Cardiac fibroblast (primary cell): ENCODE data around the gene IL17RC.
"Not testable (repeated sequence)": the region's sequence is repeated elsewhere in the genome, so short reads cannot be mapped to it uniquely, and the experiment has no call there.

Experiments used
- DNase-seq, 2 donors: peaks; one replicate each; pipeline versions ENCODE4 v3.0.0 to v3.0.0-alpha.2; 2010; ENCODE audit warnings: low read depth in 2 of 2
- H3K4me3 ChIP-seq, 2 donors: replicated peaks in 1 of 2; 1 replicate in 1 of 2; 2 replicates in 1 of 2; pipeline ENCODE4 v1.5.1; 2011; ENCODE audit warnings: low read depth in 2 of 2, low read length in 2 of 2, mild to moderate bottlenecking in 2 of 2, moderate library complexity in 1 of 2
- CTCF ChIP-seq: IDR thresholded peaks from one replicate; pipeline ENCODE4 v1.5.1; 2011; ENCODE audit warnings: low read depth, mild to moderate bottlenecking, low read length, inconsistent platforms

Gene IL17RC

DNA sequence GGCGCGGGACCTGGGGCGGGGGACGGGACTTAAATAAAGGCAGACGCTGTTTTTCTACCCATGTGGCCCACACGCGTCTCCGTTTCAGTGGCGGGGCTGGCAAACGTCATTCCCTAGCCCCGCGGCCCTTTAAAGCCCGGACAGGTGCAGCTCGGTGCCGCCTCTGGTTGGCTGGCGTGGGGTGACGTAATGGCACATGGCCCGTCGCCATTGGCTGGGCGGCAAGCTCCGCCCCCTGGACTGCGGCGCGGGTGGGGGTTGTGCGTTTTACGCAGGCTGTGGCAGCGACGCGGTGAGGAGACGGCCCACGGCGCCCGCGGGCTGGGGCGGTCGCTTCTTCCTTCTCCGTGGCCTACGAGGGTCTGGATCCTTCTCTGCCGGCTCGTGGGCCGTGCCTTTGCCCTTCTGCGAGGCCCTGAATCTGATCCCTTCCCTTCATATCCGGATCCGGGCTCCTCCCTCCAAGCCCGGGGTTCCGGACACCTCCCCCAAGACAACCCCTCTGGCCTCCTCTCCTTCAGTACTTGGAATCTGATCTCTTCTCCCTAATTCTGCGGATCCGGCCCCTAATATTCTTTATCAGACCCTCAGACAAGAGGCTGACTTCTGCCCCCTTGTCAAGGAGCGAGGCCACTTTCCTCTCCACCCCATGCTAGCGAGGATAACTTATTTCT, 16.8 kb downstream of the IL17RC start, which contains the start of gene CRELD1:
CRELD1 (plus strand) TSS at position 274 of the 674 bp plus-strand sequence. CDS start 605 bp downstream, outside the sequence.
- peak; percentile 97 for DNase-seq
- no peak for TF ChIP-seq CTCF
- H3K4me3 ChIP-seq: peak within 1 kb of the TSS; percentile 65 to 71

GRCh38 chr3:9934235-9934621, 17.3 kb downstream of the IL17RC start:
- H3K4me3 ChIP-seq: peak overlapping the region; percentile 65 to 71
- peak; percentile 34 for TF ChIP-seq CTCF
- DNase-seq: no peak

DNA sequence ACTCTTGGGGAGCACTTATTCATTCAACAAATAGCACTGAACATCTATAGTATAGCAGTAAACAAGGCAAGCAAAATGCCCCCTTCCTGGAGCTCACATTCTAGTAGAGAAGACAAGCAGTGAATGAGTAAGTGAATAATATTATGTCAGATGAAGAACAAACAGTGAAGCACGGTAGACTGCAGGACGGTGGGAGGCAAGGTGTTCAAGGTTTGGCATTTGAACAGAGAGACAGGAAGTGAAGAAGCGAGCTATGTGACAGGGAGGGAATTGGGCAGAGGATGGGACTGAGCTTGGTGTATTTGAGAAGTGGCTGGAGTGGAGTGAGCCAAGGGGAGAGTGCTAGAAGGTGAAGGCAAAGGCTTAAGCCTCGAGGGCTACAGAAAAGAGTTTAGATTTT, 18.1 kb downstream of the IL17RC start:
- peak overlapping the region in 1 of 2 donors; percentile 65 for H3K4me3 ChIP-seq
- no peak for TF ChIP-seq CTCF
- DNase-seq: no peak

GRCh38 chr3:9935966-9936510, 19.1 kb downstream of the IL17RC start:
- TF ChIP-seq CTCF: no peak
- no peak for DNase-seq
- no peak overlapping the region for H3K4me3 ChIP-seq

- TF ChIP-seq CTCF: no peak
- no peak for DNase-seq
- H3K4me3 ChIP-seq: no peak overlapping the region
Observed at GRCh38 chr3:9937486-9938238, 20.8 kb downstream of the IL17RC start.

GRCh38 chr3:9938966-9939365, 22.1 kb downstream of the IL17RC start:
- TF ChIP-seq CTCF: no peak
- no peak for DNase-seq
- H3K4me3 ChIP-seq: no peak overlapping the region

DNA sequence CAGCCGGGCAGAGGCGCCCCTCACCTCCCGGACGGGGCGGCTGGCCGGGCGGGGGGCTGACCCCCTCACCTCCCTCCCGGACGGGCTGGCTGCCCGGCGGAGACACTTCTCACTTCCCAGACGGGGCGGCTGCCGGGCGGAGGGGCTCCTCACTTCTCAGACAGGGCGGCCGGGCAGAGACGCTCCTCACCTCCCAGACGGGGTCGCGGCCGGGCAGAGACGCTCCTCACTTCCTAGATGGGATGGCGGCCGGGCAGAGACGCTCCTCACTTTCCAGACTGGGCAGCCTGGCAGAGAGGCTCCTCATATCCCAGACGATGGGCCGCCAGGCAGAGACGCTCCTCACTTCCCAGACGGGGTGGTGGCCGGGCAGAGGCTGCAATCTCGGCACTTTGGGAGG, 23.0 kb downstream of the IL17RC start:
- H3K4me3 ChIP-seq, DNase-seq: not testable (repeated sequence)
